ENCODE data around the gene CYFIP2. TPM values are rescaled to one million over a fixed set of nuclear protein-coding genes. Genes with fewer than 3 reads are reported as not detected.

Gene CYFIP2
- total RNA-seq, 1 donor from 2014 or later = 471 TPM

DNA sequence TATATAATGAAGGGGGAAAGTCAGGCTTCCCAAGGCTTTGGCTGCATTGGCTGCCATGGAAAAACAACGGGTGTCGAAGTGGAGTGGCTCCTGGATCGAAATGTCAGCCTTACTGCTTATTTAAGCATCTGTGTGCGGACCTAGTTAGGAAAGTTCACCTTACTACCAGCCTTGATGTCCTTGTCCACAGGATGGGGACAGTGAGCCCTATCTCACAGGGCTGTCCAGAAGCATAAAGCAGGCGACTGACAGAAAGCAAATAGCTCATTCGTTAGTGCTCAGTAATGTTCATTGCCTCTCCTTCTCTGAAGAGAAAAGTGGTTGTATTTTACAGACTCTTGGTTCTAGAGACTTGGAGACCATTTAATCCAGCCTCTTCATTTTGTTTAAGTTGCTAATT is 112.6 kb downstream of the CYFIP2 start:
- DNase-seq = no peak
- intact Hi-C loops (cut with micrococcal nuclease) = no loop called here
- H3K27ac Mint-ChIP-seq = no peak overlapping the region
- ATAC-seq (ENCODE audit: low read depth) = no peak
- no peaks in the 10 kb centered on the region for H3K27me3 Mint-ChIP-seq
- H3K4me1 Mint-ChIP-seq = no peaks in the 10 kb centered on the region
- POLR2A ChIA-PET = interaction anchor here (1.6 kb wide), 1 partner anchor 42 kb away, joined by 3 read pairs; no protein-coding TSS in a partner anchor
- H3K36me3 Mint-ChIP-seq (ENCODE audit: low read depth) = peaks cover 94% of the 10 kb centered on the region
- H3K4me3 Mint-ChIP-seq = no peak overlapping the region
- TF ChIP-seq, protein P1, sequence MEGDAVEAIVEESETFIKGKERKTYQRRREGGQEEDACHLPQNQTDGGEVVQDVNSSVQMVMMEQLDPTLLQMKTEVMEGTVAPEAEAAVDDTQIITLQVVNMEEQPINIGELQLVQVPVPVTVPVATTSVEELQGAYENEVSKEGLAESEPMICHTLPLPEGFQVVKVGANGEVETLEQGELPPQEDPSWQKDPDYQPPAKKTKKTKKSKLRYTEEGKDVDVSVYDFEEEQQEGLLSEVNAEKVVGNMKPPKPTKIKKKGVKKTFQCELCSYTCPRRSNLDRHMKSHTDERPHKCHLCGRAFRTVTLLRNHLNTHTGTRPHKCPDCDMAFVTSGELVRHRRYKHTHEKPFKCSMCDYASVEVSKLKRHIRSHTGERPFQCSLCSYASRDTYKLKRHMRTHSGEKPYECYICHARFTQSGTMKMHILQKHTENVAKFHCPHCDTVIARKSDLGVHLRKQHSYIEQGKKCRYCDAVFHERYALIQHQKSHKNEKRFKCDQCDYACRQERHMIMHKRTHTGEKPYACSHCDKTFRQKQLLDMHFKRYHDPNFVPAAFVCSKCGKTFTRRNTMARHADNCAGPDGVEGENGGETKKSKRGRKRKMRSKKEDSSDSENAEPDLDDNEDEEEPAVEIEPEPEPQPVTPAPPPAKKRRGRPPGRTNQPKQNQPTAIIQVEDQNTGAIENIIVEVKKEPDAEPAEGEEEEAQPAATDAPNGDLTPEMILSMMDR (IDR thresholded peaks at IDR 0.05) = no peak
- CTCF ChIA-PET = interaction anchor here (1.4 kb wide), 1 partner anchor 340 kb away, joined by 3 read pairs; no protein-coding TSS in a partner anchor
- H3K9me3 Mint-ChIP-seq = no peaks in the 10 kb centered on the region

DNA sequence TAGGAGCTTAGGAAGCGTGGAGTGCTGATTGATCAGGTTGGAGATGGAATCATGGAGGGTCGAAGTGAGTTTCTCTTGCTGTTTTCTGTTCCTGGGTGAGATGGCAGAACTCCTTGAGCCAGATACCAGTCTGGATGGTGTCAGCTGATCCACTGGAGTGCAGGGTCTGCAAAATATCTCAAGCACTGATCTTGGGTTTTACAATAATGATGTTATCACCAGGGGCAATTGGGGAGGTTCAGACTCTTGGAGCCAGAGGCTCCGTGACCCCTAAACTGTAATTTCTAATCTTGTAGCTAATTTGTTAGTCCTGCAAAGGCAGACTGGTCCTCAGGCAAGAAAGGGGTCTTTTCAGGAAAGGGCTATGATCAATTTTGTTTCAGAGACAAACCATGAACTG is 114.1 kb downstream of the CYFIP2 start:
- no peak for ATAC-seq (ENCODE audit: low read depth)
- CTCF ChIA-PET = interaction anchor here (1.0 kb wide), 1 partner anchor 90 kb away, joined by 3 read pairs; no protein-coding TSS in a partner anchor

DNA sequence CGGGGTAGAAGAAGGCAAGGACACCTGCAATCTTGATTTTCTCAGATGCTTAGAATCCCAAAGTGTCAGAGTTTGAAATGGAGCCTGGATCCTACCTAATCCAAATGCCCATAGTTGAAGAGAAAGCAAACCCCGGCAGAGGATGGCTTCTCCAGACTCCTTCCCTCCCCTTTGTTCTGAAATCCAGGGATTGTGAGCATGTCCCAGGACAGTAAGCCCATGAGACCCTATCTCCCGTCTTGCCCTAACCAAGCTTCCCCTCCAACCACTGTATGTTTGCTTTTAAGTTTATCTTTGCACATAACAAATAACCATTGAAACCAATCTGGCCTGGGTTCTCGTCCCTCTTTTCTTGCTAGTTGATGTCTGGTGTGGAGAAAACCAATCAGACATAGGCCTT is 115.8 kb downstream of the CYFIP2 start:
- Mint-ChIP-seq H3K4me3 (no peak overlapping the region), H3K9me3 (no peaks in the 10 kb centered on the region), H3K4me1 (no peaks in the 10 kb centered on the region), H3K27me3 (no peaks in the 10 kb centered on the region), H3K27ac (no peak overlapping the region), H3K36me3 (ENCODE audit: low read depth) (peaks cover 95% of the 10 kb centered on the region)
- ChIA-PET POLR2A (interaction anchor here (0.6 kb wide), 1 partner anchor 1529 kb away, joined by 4 read pairs; no protein-coding TSS in a partner anchor), CTCF (no interaction called here)
- intact Hi-C loops (cut with micrococcal nuclease) = loop anchor here (10.0 kb wide), 1 partner anchor 93 kb away; no protein-coding TSS in a partner anchor
- TF ChIP-seq, protein P1 (IDR thresholded peaks at IDR 0.05) = no peak
- ATAC-seq (ENCODE audit: low read depth) = no peak
- DNase-seq = no peak

More for the DNA sequence above, 114.1 kb downstream of the CYFIP2 start:
- no peaks in the 10 kb centered on the region for H3K27me3 Mint-ChIP-seq
- H3K36me3 Mint-ChIP-seq (ENCODE audit: low read depth) = peaks cover 96% of the 10 kb centered on the region
- H3K4me1 Mint-ChIP-seq = no peaks in the 10 kb centered on the region
- peak overlapping the region; percentile 12 for H3K27ac Mint-ChIP-seq
- DNase-seq = no peak
- H3K4me3 Mint-ChIP-seq = no peak overlapping the region
- intact Hi-C loops (cut with micrococcal nuclease) = loop anchor here (10.0 kb wide), 1 partner anchor 95 kb away; no protein-coding TSS in a partner anchor
- TF ChIP-seq, protein P1 (IDR thresholded peaks at IDR 0.05) = no peak
- H3K9me3 Mint-ChIP-seq = no peaks in the 10 kb centered on the region
- POLR2A ChIA-PET = no interaction called here

DNA sequence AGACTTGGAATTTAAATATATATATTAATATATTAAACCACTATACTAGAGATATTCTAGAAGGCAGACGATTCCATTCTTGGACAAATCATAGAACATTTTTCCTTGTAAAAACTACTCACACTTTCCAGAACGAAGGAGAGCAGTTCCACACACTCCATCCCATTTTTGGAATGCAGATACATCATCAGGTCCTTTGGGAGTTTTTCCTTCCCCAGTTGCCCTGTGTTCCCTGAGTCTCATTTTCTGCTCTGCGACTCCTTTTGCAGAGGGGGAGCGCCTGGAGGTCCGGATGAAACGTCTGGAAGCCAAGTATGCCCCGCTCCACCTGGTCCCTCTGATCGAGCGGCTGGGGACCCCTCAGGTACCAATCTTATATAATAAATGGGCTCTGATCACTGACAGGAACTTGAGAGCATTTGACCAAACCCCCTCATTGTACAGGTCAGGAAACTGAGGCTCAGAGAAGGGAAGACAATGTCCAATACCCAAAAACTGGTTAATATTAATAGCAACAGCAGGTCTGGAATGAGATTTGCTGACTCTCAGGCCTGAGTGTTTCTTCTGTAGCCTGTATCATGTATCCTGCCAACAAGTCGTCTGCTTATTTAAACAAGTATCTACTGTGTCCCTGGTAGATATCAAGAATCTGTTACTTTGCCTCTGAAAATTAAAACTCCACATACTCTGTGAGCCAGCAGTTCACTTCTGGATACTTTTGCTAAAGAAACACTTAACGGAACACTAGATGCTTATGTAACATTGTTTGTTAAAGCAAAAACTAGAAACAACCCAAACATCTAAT is 117.3 kb downstream of the CYFIP2 start:
- no peak overlapping the region for H3K4me3 Mint-ChIP-seq
- no peaks in the 10 kb centered on the region for H3K4me1 Mint-ChIP-seq
- ATAC-seq (ENCODE audit: low read depth) = no peak
- H3K27ac Mint-ChIP-seq = no peak overlapping the region
- ChIA-PET CTCF (no interaction called here), POLR2A (no interaction called here)
- TF ChIP-seq, protein P1 (IDR thresholded peaks at IDR 0.05) = no peak
- no peaks in the 10 kb centered on the region for H3K9me3 Mint-ChIP-seq
- H3K36me3 Mint-ChIP-seq (ENCODE audit: low read depth) = peaks cover 93% of the 10 kb centered on the region
- no peaks in the 10 kb centered on the region for H3K27me3 Mint-ChIP-seq
- intact Hi-C loops (cut with micrococcal nuclease) = loop anchor here (10.0 kb wide), 1 partner anchor 92 kb away; no protein-coding TSS in a partner anchor
- no peak for DNase-seq

DNA sequence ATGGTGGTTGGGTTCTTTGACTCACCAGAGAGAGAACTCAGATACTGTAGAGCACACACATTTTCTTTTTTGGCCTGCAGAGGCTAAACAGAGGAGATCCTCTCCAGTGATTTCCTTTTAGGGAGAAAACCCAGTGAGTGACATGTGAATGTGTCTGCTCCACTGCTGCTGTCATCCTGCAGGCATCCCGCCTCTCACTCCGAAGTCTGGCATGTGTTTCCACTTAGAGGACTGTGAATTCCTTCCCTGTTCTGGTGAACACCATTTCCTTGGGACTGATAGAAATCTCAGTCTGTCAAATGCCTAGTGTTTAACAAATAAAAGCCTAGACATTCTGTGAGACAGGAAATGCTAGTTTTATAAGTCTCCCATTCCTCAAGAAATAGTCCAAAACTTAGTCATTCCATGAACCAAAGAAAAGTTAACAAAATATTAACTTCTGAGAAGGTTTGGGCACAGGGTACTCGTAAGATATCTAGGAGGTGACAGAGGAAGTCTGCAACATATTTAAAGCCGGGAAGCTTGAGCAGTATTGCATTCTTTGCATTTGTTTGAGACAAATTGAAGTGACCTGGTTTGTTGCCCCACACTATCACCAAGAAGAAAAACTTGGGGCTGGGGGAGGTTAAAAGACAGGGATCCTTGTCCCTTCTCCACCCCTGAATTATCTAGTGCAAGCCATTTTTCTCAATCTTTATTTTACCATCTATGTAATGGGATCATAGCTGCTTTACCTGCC is 119.2 kb downstream of the CYFIP2 start:
- TF ChIP-seq, protein P1 (IDR thresholded peaks at IDR 0.05) = no peak
- DNase-seq (no peak), ATAC-seq (ENCODE audit: low read depth) (no peak)
- no peaks in the 10 kb centered on the region for H3K27me3 Mint-ChIP-seq
- no peak overlapping the region for H3K27ac Mint-ChIP-seq
- ChIA-PET CTCF (no interaction called here), POLR2A (interaction anchor here (0.6 to 0.7 kb wide), 2 partner anchors 46 to 360 kb away, joined by 3 to 8 read pairs; no protein-coding TSS in a partner anchor)
- peaks cover 3% of the 10 kb centered on the region for H3K4me1 Mint-ChIP-seq
- intact Hi-C loops (cut with micrococcal nuclease) = loop anchor here (10.0 kb wide), 1 partner anchor 90 kb away; no protein-coding TSS in a partner anchor
- no peaks in the 10 kb centered on the region for H3K9me3 Mint-ChIP-seq
- H3K36me3 Mint-ChIP-seq (ENCODE audit: low read depth) = peaks cover 93% of the 10 kb centered on the region
- no peak overlapping the region for H3K4me3 Mint-ChIP-seq
